D341Med (cell line): ENCODE measurements around the gene ARHGAP1.
A peak's percentile ranks its signal among the peaks of the same experiment; 100 is the strongest.
"Not testable (repeated sequence)": the region's sequence is repeated elsewhere in the genome, so short reads cannot be mapped to it uniquely, and the experiment has no call there.

Experiments used
- DNase-seq: peaks from one replicate; pipeline ENCODE4 v3.0.0; 2012; ENCODE audit warnings: low spot score

Gene ARHGAP1

DNA sequence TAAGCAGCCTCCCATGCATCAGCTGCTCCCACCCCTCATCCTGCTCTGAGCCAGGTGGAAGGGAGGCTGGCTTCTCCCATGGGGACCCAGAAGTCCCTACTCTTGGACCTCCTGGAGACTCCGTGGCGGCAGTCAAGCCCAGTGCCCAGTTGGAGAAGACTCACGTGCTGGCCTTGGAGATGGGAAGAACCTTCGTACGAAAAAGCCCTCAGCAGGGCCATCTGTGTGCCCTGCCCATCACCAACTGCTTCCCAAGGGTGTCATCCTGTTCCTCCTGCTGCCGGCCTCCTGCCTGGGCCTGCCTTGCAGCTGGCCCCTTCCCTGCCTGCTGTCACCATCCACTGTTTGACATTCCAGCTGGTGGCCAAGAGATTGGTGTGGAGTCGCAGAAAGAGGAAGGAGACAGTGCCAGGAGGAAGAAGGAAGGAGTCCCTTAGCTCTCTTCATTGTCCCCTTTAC lies 28.0 kb downstream of the ARHGAP1 start:
- no peak for DNase-seq

DNA sequence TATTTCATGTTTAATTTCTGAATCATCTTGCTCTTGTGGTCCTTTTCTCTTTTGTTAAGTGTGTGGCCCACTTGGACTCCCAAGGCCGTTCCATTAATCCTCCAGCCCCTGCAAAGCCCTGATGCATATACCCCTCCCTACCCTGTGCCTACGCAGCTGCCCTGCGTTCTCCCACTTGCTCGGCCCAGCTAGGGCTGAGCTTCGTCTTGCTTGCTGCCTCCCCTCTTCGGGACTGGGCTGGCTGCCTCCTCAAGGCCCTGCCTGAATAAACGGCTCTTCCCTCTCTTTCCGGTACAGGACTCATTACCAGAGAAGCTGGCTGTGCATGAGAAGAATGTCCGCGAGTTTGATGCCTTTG lies 28.5 kb downstream of the ARHGAP1 start:
- no peak for DNase-seq

DNA sequence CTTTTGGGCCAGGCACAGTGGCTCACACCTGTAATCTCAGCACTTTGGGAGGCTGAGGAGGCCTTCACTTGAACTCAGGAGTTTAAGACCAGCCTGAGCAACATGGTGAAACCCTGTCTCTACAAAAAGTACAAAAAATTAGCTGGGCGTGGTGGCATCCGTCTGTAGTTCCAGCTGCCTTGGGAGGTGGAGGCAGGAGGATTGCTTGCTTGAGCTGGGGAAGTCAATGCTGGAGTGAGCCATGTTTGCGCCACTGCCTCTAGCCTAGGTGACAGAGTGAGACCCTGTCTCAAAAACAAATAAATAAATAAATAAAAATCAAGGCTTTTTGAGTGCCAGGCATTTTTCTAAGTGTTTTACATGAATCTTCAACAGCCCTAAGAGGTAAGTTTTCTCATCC lies 29.9 kb downstream of the ARHGAP1 start:
- DNase-seq, result not testable (repeated sequence)

DNA sequence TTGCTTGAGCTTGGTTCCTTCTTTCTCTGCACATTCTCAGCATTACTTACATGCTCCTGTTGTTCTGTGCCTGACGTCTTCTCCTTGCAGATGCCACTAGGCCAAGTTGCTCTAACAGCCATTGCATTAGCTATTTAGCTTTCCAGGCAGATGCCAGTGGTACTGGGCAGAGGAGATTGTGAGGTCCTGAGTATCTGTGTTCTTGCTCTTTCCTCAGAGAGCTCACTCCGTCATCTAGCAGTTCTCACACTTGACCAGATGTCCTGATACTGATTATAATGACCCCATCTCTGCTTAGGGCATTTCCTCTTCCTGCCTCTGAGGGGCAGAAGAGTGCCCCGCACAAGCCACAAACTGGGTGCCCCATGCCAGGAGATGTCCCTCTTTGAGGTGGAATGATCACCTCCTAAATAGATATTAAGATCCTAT lies 30.7 kb downstream of the ARHGAP1 start:
- peak; percentile 62 for DNase-seq

DNA sequence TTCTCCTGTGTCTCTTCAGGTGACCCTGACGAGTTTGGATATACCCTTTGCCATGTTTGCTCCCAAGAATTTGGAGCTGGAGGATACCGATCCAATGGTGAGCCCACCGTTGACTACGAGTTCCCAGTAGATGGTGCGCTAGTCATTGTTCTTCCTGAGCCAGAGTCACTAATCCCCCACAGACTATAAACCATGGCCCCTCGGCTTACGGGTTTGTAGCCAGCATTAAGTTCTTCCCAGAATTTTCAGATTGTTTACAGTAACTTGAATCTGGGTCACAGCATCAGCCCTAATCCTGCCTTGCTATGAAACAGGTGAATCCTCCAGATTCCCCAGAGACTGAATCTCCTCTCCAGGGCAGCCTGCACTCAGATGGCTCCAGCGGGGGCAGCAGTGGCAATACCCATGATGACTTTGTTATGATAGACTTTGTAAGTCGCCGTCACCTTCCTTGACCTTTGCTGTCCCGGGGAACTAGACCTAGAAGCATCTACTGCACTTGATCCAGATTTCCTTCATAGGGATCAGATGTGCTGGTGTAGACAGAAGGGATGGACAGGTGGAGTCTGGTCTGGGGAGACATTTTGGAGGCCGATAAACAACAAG lies 31.8 kb downstream of the ARHGAP1 start:
- DNase-seq, result peak; percentile 72

DNA sequence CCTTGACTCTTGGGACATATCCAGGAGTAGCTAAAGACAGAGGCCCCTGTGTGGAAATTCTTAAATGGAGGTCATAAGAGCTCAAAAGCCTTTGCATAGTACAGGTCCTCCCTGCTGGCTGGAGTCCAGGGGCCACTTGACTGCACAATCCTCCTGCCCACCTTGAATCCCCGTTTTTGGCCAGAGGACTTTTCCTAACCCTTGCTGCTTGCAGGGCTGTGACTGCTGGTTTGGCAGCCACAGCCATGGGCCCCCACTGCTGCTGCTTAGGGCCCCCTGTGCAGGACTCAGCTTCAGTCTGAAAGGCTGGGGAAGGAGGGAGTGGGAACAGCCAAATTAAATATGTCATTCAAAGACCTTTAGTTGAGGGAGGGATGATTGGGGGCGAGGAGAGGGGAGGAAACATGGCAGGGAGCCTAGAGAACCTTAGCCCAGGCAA lies 33.4 kb downstream of the ARHGAP1 start:
- no peak for DNase-seq

DNA sequence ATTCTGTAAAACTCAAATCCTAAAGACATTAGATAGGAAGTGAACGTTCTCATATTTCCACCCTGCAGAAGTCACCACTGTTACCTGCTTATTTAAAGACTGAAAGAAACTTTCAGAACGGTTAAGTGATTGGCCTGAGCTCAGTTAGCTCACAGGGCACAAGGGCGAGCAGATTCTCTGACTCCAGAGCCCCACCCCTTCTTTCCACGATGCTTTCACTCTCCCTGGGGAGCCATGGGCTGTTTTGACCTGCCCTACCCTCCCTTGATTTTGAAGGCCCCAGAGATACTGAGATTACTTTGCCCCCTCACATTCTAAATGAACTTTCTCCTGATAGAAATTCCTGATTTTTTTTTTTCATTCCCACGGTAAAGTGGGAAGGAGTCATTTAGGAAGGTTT lies 33.9 kb downstream of the ARHGAP1 start:
- DNase-seq, result no peak

DNA sequence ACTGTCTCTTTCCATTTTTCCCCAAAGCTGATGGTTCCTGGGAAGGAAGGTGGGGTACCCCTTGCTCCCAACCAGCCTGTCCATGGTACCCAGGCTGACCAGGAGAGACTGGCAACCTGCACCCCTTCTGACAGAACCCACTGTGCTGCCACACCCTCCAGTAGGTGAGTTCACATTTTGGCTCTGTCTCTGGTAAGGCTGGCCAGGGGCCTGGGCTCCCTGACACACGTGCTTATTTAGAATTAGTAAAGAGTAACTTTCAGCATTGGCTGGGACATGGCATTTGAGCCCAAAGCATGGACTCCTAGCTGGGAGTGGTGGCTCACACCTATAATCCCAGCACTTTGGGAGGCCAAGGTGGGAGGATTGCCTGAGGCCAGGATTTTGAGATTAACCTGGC lies 35.1 kb downstream of the ARHGAP1 start:
- DNase-seq, result no peak

DNA sequence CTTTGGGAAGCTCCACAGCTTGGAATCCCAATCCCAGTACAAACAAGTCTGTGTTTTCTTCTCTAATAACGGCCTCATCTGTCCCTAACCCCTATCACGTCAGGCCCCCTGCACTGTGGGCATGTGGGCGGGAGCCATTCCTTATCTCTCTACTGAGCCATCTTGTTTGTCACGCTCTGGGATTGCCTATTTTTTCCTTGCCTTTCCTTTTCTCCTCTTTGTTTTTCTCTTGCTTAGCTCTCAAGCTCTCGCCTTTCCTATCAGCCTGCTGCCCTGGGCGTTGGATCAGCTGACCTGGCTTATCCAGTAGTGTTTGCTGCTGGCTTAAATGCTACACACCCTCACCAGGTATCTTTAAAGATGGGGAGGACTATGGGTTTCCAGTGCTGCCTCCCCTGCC lies 35.8 kb downstream of the ARHGAP1 start:
- DNase-seq, result no peak

DNA sequence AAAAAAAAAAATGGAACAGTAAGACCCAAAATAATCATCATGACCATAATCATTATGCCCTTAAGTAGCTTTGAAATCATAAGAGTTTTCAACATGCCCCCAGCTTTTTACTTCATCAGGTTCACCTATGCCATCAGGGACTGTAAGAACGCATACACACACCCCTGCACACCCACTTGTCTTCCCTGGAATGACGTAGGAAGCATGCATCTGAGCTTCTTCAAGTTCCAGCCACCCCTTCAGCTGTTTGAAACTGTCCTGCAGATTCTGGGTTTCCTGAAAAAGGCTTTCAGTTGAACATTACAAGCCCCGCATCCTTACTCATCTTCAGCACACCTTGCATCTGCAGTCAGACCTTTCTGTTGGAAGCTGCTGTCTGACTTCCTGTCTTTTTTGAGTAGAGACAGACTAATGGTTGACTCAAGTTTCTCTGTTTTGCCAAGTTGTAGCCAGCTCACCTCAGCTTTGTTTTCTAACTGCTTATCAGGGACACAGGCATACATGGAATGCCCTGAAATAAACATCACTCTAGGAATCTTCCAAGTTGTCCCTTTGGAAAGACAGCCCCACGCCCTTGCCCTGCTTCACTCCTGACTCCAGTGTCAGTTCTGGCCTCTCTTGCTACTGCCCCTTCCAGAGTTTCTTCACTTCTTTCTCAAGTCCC lies 37.0 kb downstream of the ARHGAP1 start:
- DNase-seq, result no peak

DNA sequence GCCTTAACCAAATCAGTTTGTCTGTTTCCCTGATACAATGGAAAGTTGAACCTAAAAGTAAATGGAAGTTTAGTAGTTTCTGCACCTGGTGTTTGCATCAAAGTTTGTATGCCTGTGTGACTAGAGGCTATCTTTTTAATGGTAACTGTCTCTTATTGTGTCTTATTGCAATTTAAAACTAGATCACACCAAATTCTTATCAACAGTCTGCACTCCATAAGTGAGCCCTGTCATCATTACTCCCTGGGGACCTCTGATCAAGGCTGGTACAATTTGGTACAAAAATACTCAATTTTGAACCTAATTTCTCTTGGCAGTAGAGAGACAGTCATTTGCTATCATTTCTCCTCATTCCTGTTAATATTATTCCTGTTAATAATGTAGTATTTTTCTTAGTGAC lies 38.1 kb downstream of the ARHGAP1 start:
- no peak for DNase-seq

DNA sequence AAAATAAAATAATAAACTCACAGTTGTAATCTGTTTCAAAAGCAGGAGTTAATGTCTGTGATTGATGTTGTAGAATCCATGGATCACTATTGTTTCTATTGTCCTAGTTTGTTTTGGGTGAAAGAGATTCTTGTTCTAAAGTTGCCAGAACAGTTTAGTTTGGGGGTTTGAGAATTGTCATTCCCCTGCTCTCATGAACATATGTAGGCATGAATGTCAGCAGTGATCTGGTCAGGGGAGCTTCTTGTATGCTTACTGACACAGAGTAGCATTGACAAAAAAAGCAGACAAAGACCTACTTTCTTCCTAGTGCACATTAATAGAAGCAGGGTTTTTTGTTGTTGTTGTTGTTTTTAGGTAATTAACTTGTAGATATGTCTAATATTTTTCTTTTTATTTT lies 38.6 kb downstream of the ARHGAP1 start:
- no peak for DNase-seq

DNA sequence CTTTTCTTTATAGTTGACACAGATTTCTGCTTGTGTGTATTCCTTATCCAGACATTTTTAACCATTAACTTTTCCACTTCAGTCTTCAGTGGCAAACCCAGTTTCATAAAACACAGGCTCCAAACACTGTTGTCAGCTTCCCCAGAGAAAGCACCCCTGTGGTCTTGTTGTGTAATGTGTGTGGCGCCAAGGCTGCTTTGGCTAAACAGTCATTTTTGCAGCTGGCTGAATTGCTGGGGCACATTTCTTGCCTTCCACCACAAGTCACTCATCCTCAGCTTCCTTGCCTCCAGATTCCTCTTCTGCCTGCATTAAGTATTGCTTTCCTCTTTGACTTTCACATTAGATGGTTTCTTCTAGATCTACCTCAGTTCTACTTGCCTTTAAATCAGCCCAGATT lies 40.5 kb downstream of the ARHGAP1 start:
- no peak for DNase-seq

DNA sequence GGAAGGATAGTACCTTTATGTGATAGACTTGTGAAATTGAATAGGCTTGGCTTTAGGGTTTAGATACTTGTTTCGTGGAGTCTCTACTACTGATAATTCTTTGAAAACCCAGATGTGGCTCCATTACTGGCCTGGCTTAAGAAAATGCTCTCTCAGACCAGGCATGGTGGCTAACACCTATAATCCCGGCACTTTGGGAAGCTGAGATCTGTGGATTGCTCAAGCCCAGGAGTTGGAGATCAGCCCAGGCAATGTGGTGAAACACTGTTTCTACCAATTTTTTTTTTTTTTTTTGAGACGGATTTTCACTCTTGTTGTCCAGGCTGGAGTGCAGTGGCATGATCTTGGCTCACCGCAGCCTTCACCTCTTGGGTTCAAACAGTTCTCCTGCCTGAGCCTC lies 42.2 kb downstream of the ARHGAP1 start:
- DNase-seq, result no peak

DNA sequence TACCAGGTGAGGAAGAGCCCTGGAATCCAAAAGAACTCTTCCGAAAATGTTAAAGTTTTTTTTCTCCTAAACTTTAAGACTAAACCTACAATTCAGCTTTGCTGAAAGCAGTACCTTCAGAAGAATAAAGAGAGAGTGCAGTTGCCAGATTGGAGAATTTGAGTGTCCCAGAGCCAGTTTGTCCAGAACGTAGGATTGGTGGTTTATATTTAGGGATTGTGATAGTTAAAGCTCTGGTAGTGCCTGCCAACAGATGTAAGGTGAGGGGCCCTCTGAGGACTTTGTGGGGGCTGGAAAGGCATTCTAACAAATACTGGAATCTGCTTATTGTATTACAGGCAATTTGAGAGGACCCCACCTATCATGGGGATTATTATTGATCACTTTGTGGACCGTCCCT lies 43.2 kb downstream of the ARHGAP1 start:
- DNase-seq, result no peak

DNA sequence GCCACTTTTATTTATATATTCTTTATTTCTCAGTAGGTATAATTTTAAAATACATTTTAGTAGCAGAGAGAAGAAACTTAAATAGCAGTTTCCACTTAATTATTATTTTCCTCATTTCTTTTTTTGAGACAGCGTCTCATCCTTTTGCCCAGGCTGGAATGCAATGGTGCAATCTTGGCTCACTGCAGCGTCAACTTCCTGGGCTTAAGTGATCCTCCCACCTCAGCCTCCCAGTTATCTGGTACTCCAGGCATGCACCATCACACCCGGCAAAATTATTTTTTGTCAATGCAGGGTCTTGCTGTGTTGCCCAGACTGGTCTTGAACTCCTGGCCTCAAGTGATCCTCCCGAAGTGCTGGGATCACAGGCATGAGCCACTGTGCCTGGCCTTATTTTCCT lies 44.8 kb downstream of the ARHGAP1 start:
- no peak for DNase-seq

DNA sequence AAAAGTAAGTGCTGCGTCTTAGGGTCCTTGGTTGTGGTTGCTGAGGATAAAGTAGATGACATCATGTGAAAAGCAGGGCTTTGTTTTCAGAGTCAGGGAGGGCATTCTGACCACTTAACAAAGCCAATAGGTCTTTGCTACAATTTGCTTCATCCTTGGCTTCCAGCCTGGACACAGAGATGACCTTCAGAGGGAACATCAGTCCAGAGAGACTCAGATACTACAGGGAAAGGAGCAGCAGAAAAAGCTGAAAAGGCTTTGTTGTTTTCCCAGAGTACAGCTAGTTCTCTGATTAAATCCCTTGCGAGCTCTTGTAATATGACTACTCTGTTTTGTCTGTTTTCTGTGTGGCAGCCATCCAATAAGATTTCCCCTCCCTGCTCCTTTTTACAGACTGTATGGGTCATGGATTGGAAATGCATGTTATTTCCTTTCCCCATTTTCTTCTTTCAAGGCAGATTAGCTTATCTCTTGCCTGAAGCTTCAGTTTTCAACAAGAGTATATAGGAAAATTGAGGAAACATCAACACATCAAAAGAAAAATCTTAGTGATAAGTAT lies 51.2 kb downstream of the ARHGAP1 start:
- DNase-seq, result no peak

DNA sequence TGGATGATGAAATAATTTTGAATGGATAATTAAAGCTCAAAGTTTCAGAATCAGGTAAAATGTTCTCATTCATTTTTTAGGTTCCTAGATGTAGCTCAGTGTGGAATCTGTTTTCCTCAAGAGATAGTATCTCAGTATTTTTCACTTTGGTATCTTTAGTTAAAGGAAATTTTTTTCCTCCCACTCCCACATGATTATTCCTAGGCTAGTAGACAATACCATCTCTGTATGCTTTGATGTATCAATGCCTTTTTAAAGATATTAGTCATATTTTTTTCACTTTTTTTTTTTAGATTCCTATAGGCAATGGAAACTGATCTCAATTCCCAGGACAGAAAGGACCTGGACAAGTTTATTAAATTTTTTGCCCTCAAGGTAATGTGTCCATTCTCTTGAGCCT lies 56.4 kb downstream of the ARHGAP1 start:
- DNase-seq, result no peak

DNA sequence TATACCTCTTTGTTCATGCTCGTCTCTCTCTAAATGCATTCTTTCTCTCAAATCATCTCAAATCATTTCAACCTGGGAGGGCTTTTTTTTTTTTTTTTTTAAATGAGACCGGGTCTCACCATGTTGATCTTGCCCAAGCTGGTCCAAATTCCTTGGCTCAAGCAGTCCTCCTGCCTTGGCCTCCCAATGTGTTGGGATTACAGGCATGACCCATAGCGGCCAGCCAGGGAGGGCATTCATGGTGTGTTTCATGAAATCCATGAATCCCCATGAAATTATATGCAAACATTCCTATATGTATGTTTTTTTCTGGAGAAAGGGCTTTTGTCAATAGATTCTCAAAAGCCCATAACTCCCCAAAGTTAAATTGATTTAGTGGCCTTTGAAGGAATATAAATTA lies 56.9 kb downstream of the ARHGAP1 start:
- no peak for DNase-seq

DNA sequence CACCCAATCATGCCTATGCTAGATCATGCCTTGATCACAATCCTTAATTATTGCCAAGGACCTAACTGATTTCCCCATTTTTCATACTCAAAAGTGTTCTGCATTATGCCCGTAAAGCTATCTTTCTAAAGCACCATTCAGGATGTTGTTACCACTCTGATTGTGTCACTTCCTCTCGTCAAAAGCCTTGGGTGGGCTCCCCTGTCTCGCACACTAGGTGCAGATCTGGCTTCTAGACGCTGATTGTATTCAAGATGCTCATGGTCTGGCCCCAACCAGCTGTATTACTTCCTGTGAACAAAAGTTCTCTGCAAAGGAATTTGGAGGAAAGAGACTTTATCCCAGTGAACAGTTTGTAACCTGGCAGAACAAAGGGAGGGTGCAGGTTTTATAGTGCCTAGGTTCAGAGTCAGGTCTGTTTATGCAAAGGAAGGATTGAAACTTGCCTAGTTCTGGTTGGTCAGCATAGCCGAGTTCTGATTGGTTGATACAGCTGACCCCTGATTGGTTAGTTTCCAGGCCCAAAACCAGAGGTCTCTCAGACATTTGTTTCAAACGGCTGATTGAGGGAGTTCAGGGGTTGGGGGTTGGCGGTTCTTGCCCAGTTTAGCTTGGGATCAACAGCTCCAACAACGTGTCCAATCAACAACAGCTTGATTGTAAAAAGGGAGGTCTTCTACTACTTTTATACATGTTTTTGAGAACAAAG lies 57.6 kb downstream of the ARHGAP1 start:
- no peak for DNase-seq

DNA sequence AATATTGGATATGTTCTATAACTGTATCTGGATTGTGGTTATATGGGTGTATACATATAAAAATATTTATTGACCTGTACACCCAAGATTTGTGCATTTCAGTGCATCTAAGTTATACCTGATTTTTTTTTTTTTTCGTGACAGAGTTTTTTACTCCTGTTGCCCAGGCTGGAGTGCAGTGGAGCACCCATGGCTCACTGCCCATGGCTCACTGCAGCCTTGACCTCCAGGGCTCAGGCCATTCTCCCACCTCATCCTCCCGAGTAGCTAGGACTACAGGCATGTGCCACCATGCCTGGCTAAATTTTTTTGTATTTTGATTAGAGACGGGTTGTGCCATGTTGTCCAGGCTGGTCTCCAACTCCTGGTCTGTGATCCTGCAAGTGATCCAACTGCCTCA lies 58.8 kb downstream of the ARHGAP1 start:
- no peak for DNase-seq

DNA sequence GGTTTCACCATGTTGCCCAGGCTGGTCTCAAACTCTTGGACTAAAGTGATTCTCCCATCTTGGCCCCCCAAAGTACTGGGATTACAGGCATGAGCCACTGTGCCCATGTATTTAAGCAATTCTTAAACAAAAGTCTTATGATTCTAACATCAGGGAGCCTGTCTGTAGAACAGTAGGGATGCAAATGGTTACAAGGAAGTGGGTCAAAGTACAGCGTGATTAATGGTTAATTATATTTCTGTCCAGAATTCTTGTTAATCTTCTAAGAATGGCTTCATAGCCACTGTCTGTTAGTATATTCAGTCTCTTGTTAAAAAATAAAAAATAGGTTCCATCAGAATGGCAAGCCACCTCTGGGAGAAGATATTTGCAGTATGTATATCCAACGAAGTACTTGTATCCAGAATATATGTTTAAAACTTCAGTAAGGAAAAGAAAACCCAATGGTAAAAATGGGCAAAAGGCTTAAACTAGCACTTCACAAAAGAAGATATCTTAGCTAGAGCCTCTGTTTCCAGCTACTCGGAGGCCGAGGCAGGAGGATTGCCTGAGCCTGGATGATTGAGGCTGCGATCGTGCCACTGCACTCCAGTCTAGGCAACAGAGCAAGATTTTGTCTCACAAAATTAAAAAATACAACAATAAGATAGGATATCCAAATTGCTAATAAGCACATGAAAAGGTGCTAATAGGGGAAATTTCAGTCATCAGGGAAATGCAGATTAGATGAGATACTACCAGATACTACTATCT lies 60.2 kb downstream of the ARHGAP1 start:
- no peak for DNase-seq
